Fibroblast of the aortic adventitia (primary cell): ENCODE data around the gene ING3. TPM values are rescaled to one million over a fixed set of nuclear protein-coding genes. Genes with fewer than 3 reads are reported as not detected.
"Not testable (repeated sequence)": the region's sequence is repeated elsewhere in the genome, so short reads cannot be mapped to it uniquely, and the experiment has no call there.

Experiments
- DNase-seq: peaks from one replicate; pipeline ENCODE4 v3.0.0-alpha.2; 2010; ENCODE audit warnings: low read depth
- H3K4me3 ChIP-seq: 2 replicates; pipeline ENCODE4 v1.5.1; 2011; ENCODE audit warnings: low read depth, mild to moderate bottlenecking, control low read depth, low read length, moderate library complexity
- total RNA-seq: library from RNA; depleted of rRNA; stranded (reverse); fragments of >200 nt; gene quantifications from 2 replicates; pipeline ENCODE4 v1.2.3, GENCODE V29; 2012; ENCODE audit warnings: low replicate concordance
- TF ChIP-seq, protein P1 (sequence below): IDR thresholded peaks from 2 replicates; pipeline ENCODE4 v1.5.1; 2011; ENCODE audit warnings: mild to moderate bottlenecking, low read length, control low read depth, inconsistent platforms; ENCODE audit not compliant: insufficient read depth

ING3 gene
- total RNA-seq, 1 donor = 26.3 TPM

DNA sequence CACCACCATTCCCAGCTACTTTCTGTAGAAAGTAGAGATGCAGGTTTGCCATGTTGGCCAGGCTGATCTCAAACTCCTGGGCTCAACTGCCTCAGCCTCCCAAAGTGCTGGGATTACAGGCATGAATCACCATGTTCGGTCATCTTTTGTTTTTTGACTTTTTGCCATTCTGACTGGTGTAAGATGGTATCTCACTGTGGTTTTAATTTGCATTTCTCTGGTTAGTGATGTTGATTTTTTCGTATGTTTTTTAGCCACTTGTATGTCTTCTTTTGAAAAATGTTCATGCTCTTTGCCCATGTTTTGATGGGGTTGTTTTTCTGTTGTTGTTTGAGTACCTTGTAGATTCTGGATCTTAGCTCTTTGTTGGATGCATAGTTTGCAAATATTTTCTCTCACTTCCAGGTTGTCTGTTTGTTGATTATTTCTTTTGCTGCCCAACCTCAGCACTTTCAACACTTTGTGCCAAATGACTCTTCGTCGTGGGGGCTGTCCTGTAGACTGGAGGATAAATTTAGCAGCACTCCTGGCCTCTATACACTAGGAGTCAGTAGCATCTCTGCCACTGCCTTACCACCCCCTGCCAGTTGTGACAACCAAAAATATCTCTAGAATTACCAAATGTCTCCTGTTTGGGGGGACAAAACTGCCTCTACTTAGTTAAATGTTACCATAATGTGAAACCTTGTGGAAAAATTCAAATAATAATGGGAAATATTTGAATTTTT is 31.5 kb downstream of the ING3 start:
- H3K4me3 ChIP-seq = no peak overlapping the region
- TF ChIP-seq, protein P1, sequence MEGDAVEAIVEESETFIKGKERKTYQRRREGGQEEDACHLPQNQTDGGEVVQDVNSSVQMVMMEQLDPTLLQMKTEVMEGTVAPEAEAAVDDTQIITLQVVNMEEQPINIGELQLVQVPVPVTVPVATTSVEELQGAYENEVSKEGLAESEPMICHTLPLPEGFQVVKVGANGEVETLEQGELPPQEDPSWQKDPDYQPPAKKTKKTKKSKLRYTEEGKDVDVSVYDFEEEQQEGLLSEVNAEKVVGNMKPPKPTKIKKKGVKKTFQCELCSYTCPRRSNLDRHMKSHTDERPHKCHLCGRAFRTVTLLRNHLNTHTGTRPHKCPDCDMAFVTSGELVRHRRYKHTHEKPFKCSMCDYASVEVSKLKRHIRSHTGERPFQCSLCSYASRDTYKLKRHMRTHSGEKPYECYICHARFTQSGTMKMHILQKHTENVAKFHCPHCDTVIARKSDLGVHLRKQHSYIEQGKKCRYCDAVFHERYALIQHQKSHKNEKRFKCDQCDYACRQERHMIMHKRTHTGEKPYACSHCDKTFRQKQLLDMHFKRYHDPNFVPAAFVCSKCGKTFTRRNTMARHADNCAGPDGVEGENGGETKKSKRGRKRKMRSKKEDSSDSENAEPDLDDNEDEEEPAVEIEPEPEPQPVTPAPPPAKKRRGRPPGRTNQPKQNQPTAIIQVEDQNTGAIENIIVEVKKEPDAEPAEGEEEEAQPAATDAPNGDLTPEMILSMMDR = no peak
- DNase-seq = peak; percentile 68

DNA sequence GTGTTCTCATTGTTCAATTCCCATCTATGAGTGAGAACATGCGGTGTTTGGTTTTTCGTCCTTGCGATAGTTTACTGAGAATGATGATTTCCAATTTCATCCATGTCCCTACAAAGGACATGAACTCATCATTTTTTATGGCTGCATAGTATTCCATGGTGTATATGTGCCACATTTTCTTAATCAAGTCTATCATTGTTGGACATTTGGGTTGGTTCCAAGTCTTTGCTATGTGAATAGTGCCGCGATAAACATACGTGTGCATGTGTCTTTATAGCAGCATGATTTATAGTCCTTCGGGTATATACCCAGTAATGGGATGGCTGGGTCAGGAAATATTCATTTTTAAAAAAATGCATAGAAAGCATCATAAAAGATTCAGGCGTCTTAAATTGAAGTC is 33.0 kb downstream of the ING3 start:
- H3K4me3 ChIP-seq = not testable (repeated sequence)

GRCh38 chr7:120984406-120984805 is 33.8 kb downstream of the ING3 start:
- DNase-seq = no peak
- no peak overlapping the region for H3K4me3 ChIP-seq
- TF ChIP-seq, protein P1 = no peak

More for the DNA sequence above, 33.0 kb downstream of the ING3 start:
- DNase-seq = not testable (repeated sequence)

GRCh38 chr7:120985130-120985758 is 34.7 kb downstream of the ING3 start:
- no peak overlapping the region for H3K4me3 ChIP-seq
- TF ChIP-seq, protein P1 = no peak
- peak; percentile 57 for DNase-seq

DNA sequence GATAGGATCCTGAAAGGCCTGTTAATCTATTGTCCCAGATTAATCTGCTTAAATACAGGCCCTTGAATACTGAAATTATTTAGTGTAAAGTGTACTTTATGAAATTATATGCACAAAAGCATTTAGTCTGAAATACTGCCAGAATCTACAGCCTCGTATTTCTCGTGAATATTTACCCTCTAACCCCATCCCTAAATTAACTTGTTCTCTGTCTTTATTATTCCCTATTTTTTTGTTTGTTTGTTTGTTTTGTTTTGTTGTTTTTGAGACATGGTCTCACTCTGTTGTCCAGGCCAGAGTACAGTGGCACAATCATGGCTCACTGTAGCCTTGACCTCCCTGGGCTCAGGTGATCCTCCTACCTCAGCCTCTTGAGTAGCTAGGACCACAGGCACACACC is 35.3 kb downstream of the ING3 start:
- TF ChIP-seq, protein P1 = no peak
- no peak for DNase-seq
- no peak overlapping the region for H3K4me3 ChIP-seq

GRCh38 chr7:120986650-120987049 is 36.1 kb downstream of the ING3 start:
- no peak overlapping the region for H3K4me3 ChIP-seq
- no peak for DNase-seq
- TF ChIP-seq, protein P1 = no peak

- DNase-seq = no peak
- TF ChIP-seq, protein P1 = no peak
- no peak overlapping the region for H3K4me3 ChIP-seq
Measured at GRCh38 chr7:120987280-120987679, 36.7 kb downstream of the ING3 start.
